GM08714 (cell line): Measurements from ENCODE around the gene CACNA1S.

Source experiments
- H3K4me3 ChIP-seq: fragments of 200-500 bp; sonication (Bioruptor generic); 2 replicates; pipeline ENCODE4 v1.5.1; 2014; ENCODE audit warnings: mild to moderate bottlenecking, low read length, inconsistent platforms
- ZNF274 ChIP-seq: IDR thresholded peaks from 2 replicates; pipeline ENCODE4 v1.6.1; 2012; ENCODE audit warnings: mild to moderate bottlenecking, low read depth, low read length

Gene CACNA1S

GRCh38 chr1:201084295-201084694, 27.9 kb downstream of the CACNA1S start:
- TF ChIP-seq ZNF274: no peak

GRCh38 chr1:201083741-201084140, 28.5 kb downstream of the CACNA1S start:
- H3K4me3 ChIP-seq: no peak overlapping the region

More at GRCh38 chr1:201084295-201084694, 27.9 kb downstream of the CACNA1S start:
- no peak overlapping the region for H3K4me3 ChIP-seq

GRCh38 chr1:201080135-201080534, 32.1 kb downstream of the CACNA1S start:
- no peak for TF ChIP-seq ZNF274
- H3K4me3 ChIP-seq: no peak overlapping the region

More at GRCh38 chr1:201083741-201084140, 28.5 kb downstream of the CACNA1S start:
- TF ChIP-seq ZNF274: no peak

GRCh38 chr1:201077736-201078135, 34.5 kb downstream of the CACNA1S start:
- no peak for TF ChIP-seq ZNF274
- no peak overlapping the region for H3K4me3 ChIP-seq

- no peak overlapping the region for H3K4me3 ChIP-seq
- no peak for TF ChIP-seq ZNF274
Measured at GRCh38 chr1:201077116-201077515, 35.1 kb downstream of the CACNA1S start.

- TF ChIP-seq ZNF274: no peak
- H3K4me3 ChIP-seq: no peak overlapping the region
Measured at GRCh38 chr1:201076092-201076491, 36.1 kb downstream of the CACNA1S start.

GRCh38 chr1:201074018-201074417, 38.2 kb downstream of the CACNA1S start:
- TF ChIP-seq ZNF274: no peak
- no peak overlapping the region for H3K4me3 ChIP-seq

- no peak for TF ChIP-seq ZNF274
- H3K4me3 ChIP-seq: no peak overlapping the region
Measured at GRCh38 chr1:201072922-201073321, 39.3 kb downstream of the CACNA1S start.

- no peak overlapping the region for H3K4me3 ChIP-seq
- TF ChIP-seq ZNF274: no peak
Measured at GRCh38 chr1:201072149-201072548, 40.1 kb downstream of the CACNA1S start.

- TF ChIP-seq ZNF274: no peak
Measured at GRCh38 chr1:201069636-201070035, 42.6 kb downstream of the CACNA1S start.

GRCh38 chr1:201068976-201069375, 43.2 kb downstream of the CACNA1S start:
- TF ChIP-seq ZNF274: no peak
- H3K4me3 ChIP-seq: no peak overlapping the region

More at GRCh38 chr1:201069636-201070035, 42.6 kb downstream of the CACNA1S start:
- H3K4me3 ChIP-seq: no peak overlapping the region

- TF ChIP-seq ZNF274: no peak
- no peak overlapping the region for H3K4me3 ChIP-seq
Measured at GRCh38 chr1:201066986-201067385, 45.2 kb downstream of the CACNA1S start.

- H3K4me3 ChIP-seq: no peak overlapping the region
- TF ChIP-seq ZNF274: no peak
Measured at GRCh38 chr1:201065686-201066085, 46.5 kb downstream of the CACNA1S start.

- H3K4me3 ChIP-seq: no peak overlapping the region
- TF ChIP-seq ZNF274: no peak
Measured at GRCh38 chr1:201064806-201065205, 47.4 kb downstream of the CACNA1S start.

GRCh38 chr1:201063145-201063544, 49.1 kb downstream of the CACNA1S start:
- no peak overlapping the region for H3K4me3 ChIP-seq
- TF ChIP-seq ZNF274: no peak

- TF ChIP-seq ZNF274: no peak
- H3K4me3 ChIP-seq: no peak overlapping the region
Measured at GRCh38 chr1:201062511-201063091, 49.6 kb downstream of the CACNA1S start.

- no peak for TF ChIP-seq ZNF274
- no peak overlapping the region for H3K4me3 ChIP-seq
Measured at GRCh38 chr1:201061886-201062285, 50.3 kb downstream of the CACNA1S start.
